Panc1 (cell line): ENCODE measurements around the gene NCL. TPM values are rescaled to one million over a fixed set of nuclear protein-coding genes. Genes with fewer than 3 reads are reported as not detected.

Source experiments
- ATAC-seq: fragments of 200-7000 bp; cut with Tn5 transposase; 2 replicates; pipeline ENCODE4 v1.9.1; 2020; ENCODE audit warnings: mild to moderate bottlenecking, moderate library complexity
- BruUV-seq: library from RNA; stranded (reverse); fragments of 400-500 nt; replicated peaks from 2 replicates; lab custom pipeline; 2021; lab: Mats Ljungman, UMichigan
- CTCF ChIA-PET: fragments of 300-600 bp; sonication (Branson Sonifier 250); formaldehyde crosslinking; loops from one replicate; lab custom pipeline; 2022; ENCODE audit warnings: antibody characterized with exemption; lab: Charles Lee
- POLR2A ChIA-PET: fragments of 300-600 bp; sonication (Branson Sonifier 250); formaldehyde crosslinking; loops from one replicate; lab custom pipeline; 2022; ENCODE audit warnings: antibody characterized with exemption; lab: Charles Lee
- DNase-seq: peaks from one replicate; pipeline ENCODE4 v3.0.0-alpha.2; 2010; ENCODE audit warnings: low read depth, low spot score
- H3K27ac ChIP-seq: 2 replicates; pipeline ENCODE4 v1.5.1; 2011; ENCODE audit warnings: mild to moderate bottlenecking, low read length, inconsistent platforms
- H3K27me3 ChIP-seq: fragments of 200-500 bp; sonication (Bioruptor generic); 2 replicates; pipeline ENCODE4 v1.6.0; 2014; ENCODE audit warnings: low read length, inconsistent platforms; ENCODE audit not compliant: control insufficient read depth, insufficient read depth
- H3K36me3 ChIP-seq: fragments of 200-500 bp; sonication (Bioruptor generic); 2 replicates; pipeline ENCODE4 v1.5.1; 2014; ENCODE audit warnings: inconsistent platforms, mild to moderate bottlenecking, low read length, moderate library complexity; ENCODE audit not compliant: control insufficient read depth, insufficient read depth
- H3K4me1 ChIP-seq: 2 replicates; pipeline ENCODE4 v1.5.1; 2011; ENCODE audit warnings: inconsistent platforms, mild to moderate bottlenecking, low read length, moderate library complexity; ENCODE audit not compliant: control insufficient read depth, insufficient read depth
- H3K4me3 ChIP-seq, 2 experiments: 2 replicates each; pipeline ENCODE4 v1.5.1; 2011 to 2012; ENCODE audit warnings: low read depth in 2 of 2, low read length in 2 of 2, mild to moderate bottlenecking in 2 of 2, inconsistent platforms in 1 of 2, moderate library complexity in 1 of 2
- H3K9me3 ChIP-seq: fragments of 200-500 bp; sonication (Bioruptor generic); 2 replicates; pipeline ENCODE4 v1.5.1; 2014; ENCODE audit warnings: low read depth, mild to moderate bottlenecking, inconsistent platforms, low read length, moderate library complexity; ENCODE audit not compliant: control insufficient read depth, insufficient read depth
- POLR2AphosphoS5 ChIP-seq: IDR thresholded peaks from 2 replicates; pipeline ENCODE4 v1.6.1; 2012; ENCODE audit warnings: mild to moderate bottlenecking, low read depth, low read length, moderate library complexity
- SIN3A ChIP-seq: IDR thresholded peaks from 2 replicates; pipeline ENCODE4 v1.6.1; 2012; ENCODE audit warnings: low read depth, mild to moderate bottlenecking, low read length, moderate library complexity, borderline replicate concordance; ENCODE audit not compliant: insufficient read depth
- TCF7L2 ChIP-seq: IDR thresholded peaks from 2 replicates; pipeline ENCODE4 v1.6.1; 2011; ENCODE audit warnings: mild to moderate bottlenecking, low read depth, low read length, inconsistent platforms
- in situ Hi-C: cut with HindIII; loops from 2 replicates; pipeline ENCODE4 v1.10.0; 2016; ENCODE audit warnings: low sequenced_read_pairs, low pct_unique_long_range_greater_than_20kb
- intact Hi-C: fragments of 100-400 bp; cut with micrococcal nuclease; formaldehyde crosslinking; loops from one replicate; pipeline ENCODE4 v1.10.0; 2022; ENCODE audit not compliant: unreplicated experiment
- total RNA-seq: library from RNA; stranded (reverse); gene quantifications from one replicate; pipeline ENCODE4 v1.2.1, GENCODE V29; 2021; ENCODE audit not compliant: unreplicated experiment
- TF ChIP-seq, protein P1 (sequence below): fragments of 450-650 bp; IDR thresholded peaks from 2 replicates; pipeline ENCODE4 v1.5.1; 2017; ENCODE audit warnings: mild to moderate bottlenecking
- TF ChIP-seq, protein P2 (sequence below), 2 experiments: IDR thresholded peaks; 2 replicates each; pipeline ENCODE4 v1.6.1; 2011 to 2012; ENCODE audit warnings: low read depth in 2 of 2, control low read depth in 1 of 2, low read length in 1 of 2, mild to moderate bottlenecking in 1 of 2, moderate library complexity in 1 of 2; ENCODE audit not compliant: insufficient read depth in 1 of 2

Gene NCL
- total RNA-seq, 1 experiment from 2014 or later, result 778 TPM

DNA sequence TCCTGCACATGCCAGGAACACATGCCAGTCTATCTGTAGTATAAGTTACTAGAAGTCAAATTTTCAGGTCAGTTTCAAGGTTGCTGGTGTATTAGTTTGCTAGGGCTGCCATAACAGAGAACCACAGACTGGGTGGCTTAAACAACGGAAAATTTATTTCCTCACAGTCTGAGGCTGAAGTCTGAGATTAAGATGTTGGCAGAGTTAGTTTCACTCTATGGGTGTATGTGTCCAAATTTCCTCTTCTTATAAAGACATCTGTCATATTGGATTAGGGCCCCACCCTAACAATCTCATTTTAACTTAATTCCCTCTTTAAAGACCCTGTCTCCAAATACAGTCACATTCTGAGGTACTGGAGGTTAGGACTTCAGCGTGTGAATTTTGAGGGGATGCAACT lies 42.2 kb downstream of the NCL start:
- intact Hi-C loops (no loop called here), in situ Hi-C loops (loop anchor here (25.0 kb wide), 1 partner anchor 110 kb away; no protein-coding TSS in a partner anchor)
- peaks cover 10% of the 10 kb centered on the region for H3K4me1 ChIP-seq
- no peak for DNase-seq
- no peaks in the 10 kb centered on the region for H3K9me3 ChIP-seq
- no peaks in the 10 kb centered on the region for H3K36me3 ChIP-seq
- H3K27ac ChIP-seq, result no peak overlapping the region
- CTCF ChIA-PET, result no interaction called here
- ATAC-seq, result no peak
- TF ChIP-seq SIN3A (no peak), TCF7L2 (no peak), POLR2AphosphoS5 (no peak)
- TF ChIP-seq, protein P1, sequence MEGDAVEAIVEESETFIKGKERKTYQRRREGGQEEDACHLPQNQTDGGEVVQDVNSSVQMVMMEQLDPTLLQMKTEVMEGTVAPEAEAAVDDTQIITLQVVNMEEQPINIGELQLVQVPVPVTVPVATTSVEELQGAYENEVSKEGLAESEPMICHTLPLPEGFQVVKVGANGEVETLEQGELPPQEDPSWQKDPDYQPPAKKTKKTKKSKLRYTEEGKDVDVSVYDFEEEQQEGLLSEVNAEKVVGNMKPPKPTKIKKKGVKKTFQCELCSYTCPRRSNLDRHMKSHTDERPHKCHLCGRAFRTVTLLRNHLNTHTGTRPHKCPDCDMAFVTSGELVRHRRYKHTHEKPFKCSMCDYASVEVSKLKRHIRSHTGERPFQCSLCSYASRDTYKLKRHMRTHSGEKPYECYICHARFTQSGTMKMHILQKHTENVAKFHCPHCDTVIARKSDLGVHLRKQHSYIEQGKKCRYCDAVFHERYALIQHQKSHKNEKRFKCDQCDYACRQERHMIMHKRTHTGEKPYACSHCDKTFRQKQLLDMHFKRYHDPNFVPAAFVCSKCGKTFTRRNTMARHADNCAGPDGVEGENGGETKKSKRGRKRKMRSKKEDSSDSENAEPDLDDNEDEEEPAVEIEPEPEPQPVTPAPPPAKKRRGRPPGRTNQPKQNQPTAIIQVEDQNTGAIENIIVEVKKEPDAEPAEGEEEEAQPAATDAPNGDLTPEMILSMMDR, result no peak
- TF ChIP-seq, protein P2, sequence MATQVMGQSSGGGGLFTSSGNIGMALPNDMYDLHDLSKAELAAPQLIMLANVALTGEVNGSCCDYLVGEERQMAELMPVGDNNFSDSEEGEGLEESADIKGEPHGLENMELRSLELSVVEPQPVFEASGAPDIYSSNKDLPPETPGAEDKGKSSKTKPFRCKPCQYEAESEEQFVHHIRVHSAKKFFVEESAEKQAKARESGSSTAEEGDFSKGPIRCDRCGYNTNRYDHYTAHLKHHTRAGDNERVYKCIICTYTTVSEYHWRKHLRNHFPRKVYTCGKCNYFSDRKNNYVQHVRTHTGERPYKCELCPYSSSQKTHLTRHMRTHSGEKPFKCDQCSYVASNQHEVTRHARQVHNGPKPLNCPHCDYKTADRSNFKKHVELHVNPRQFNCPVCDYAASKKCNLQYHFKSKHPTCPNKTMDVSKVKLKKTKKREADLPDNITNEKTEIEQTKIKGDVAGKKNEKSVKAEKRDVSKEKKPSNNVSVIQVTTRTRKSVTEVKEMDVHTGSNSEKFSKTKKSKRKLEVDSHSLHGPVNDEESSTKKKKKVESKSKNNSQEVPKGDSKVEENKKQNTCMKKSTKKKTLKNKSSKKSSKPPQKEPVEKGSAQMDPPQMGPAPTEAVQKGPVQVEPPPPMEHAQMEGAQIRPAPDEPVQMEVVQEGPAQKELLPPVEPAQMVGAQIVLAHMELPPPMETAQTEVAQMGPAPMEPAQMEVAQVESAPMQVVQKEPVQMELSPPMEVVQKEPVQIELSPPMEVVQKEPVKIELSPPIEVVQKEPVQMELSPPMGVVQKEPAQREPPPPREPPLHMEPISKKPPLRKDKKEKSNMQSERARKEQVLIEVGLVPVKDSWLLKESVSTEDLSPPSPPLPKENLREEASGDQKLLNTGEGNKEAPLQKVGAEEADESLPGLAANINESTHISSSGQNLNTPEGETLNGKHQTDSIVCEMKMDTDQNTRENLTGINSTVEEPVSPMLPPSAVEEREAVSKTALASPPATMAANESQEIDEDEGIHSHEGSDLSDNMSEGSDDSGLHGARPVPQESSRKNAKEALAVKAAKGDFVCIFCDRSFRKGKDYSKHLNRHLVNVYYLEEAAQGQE (IDR thresholded peaks at IDR 0.05; ENCODE audit: insufficient read depth in 1 of 2, low read depth in 2 of 2, low read length in 1 of 2), result no peak
- H3K27me3 ChIP-seq, result no peaks in the 10 kb centered on the region
- no peak overlapping the region for H3K4me3 ChIP-seq
- POLR2A ChIA-PET, result interaction anchor here (0.5 kb wide), 1 partner anchor 249 kb away, joined by 8 read pairs; no protein-coding TSS in a partner anchor
- no TSS peak for BruUV-seq

DNA sequence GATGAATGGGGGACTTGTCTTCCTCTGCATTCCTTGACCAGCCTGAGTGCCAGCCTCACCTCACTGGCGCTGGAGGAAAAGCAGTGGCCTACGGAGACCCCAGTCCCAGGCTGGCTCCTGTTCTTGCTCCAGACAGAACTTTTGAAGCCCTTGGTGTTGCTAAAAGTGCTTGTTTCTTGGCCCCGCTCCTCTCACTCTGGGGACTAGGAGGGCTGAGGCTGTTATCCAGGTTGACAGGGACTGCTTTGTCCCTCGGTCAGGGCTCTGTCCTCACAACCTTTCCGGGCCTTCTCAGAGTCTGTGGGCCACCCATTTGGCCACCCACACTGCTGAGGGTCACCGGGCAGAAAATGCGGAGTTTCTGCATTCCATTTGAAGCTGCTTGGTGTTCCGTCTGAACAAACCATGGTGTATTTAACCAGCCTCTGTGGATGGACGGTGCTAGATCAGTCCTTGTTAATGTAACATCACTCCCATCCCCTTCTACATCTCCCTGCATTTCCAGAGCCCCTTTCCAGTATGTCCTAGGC lies 43.2 kb downstream of the NCL start:
- ChIA-PET POLR2A (no interaction called here), CTCF (no interaction called here)
- no peaks in the 10 kb centered on the region for H3K27me3 ChIP-seq
- no peak overlapping the region for H3K27ac ChIP-seq
- peaks cover 10% of the 10 kb centered on the region for H3K4me1 ChIP-seq
- intact Hi-C loops (no loop called here), in situ Hi-C loops (loop anchor here (25.0 kb wide), 1 partner anchor 109 kb away; no protein-coding TSS in a partner anchor)
- no TSS peak for BruUV-seq
- H3K4me3 ChIP-seq, result no peak overlapping the region
- H3K9me3 ChIP-seq, result no peaks in the 10 kb centered on the region
- ATAC-seq (no peak), DNase-seq (no peak)
- TF ChIP-seq, protein P1, result no peak
- TF ChIP-seq, protein P2 (IDR thresholded peaks at IDR 0.05; ENCODE audit: insufficient read depth in 1 of 2, low read depth in 2 of 2, low read length in 1 of 2), result no peak
- TF ChIP-seq TCF7L2, result no peak
- TF ChIP-seq SIN3A, result no peak
- no peak for TF ChIP-seq POLR2AphosphoS5
- H3K36me3 ChIP-seq, result no peaks in the 10 kb centered on the region
